Endodermal cell (in vitro differentiated cells): ENCODE results near the gene GRID1. TPM values are rescaled to one million over a fixed set of nuclear protein-coding genes. Genes with fewer than 3 reads are reported as not detected.

Source experiments
- DNase-seq: peaks from one replicate; pipeline ENCODE4 v3.0.0-alpha.2; 2017
- H3K27ac ChIP-seq: 2 replicates; pipeline ENCODE4 v1.5.1; 2013; ENCODE audit warnings: mild to moderate bottlenecking, low read depth, low read length, moderate library complexity
- H3K27me3 ChIP-seq: 2 replicates; pipeline ENCODE4 v1.6.1; 2013; ENCODE audit warnings: mild to moderate bottlenecking, low read length, moderate library complexity; ENCODE audit not compliant: insufficient read depth, control insufficient read depth, poor library complexity, severe bottlenecking
- H3K36me3 ChIP-seq: 2 replicates; pipeline ENCODE4 v1.7.0; 2013; ENCODE audit warnings: mild to moderate bottlenecking, low read length, moderate library complexity; ENCODE audit not compliant: control insufficient read depth, insufficient read depth
- H3K4me1 ChIP-seq: one replicate; pipeline ENCODE4 v1.7.0; 2013; ENCODE audit warnings: low read length; ENCODE audit not compliant: control insufficient read depth, insufficient read depth
- H3K4me3 ChIP-seq: 2 replicates; pipeline ENCODE4 v1.5.1; 2013; ENCODE audit warnings: mild to moderate bottlenecking, low read length, moderate library complexity
- H3K9ac ChIP-seq: 2 replicates; pipeline ENCODE4 v1.6.1; 2013; ENCODE audit warnings: mild to moderate bottlenecking, low read length, moderate library complexity; ENCODE audit not compliant: poor library complexity, severe bottlenecking; ENCODE audit errors: extremely low read depth
- H3K9me3 ChIP-seq: 2 replicates; pipeline ENCODE4 v1.6.1; 2013; ENCODE audit warnings: mild to moderate bottlenecking, low read length, moderate library complexity; ENCODE audit not compliant: control insufficient read depth
- H3K27ac Mint-ChIP-seq: 2 replicates; pipeline ENCODE4 v1.8.0; 2020; ENCODE audit warnings: mixed read lengths
- H3K27me3 Mint-ChIP-seq: 2 replicates; pipeline ENCODE4 v1.8.0; 2021; ENCODE audit warnings: mild to moderate bottlenecking, mixed read lengths; ENCODE audit not compliant: insufficient read depth
- H3K36me3 Mint-ChIP-seq: 2 replicates; pipeline ENCODE4 v1.8.0; 2020; ENCODE audit warnings: low read depth, mixed read lengths
- H3K4me1 Mint-ChIP-seq: 2 replicates; pipeline ENCODE4 v1.8.0; 2020; ENCODE audit warnings: mixed read lengths
- H3K4me3 Mint-ChIP-seq: 2 replicates; pipeline ENCODE4 v1.8.0; 2020; ENCODE audit warnings: mild to moderate bottlenecking, moderate library complexity, mixed read lengths
- H3K9me3 Mint-ChIP-seq: 2 replicates; pipeline ENCODE4 v1.8.0; 2020; ENCODE audit warnings: mild to moderate bottlenecking, mixed read lengths
- CTCF ChIP-seq: fragments of 200-600 bp; sonication (generic); conservative IDR thresholded peaks from 2 replicates; pipeline ENCODE4 v1.5.0; 2021; ENCODE audit warnings: antibody characterized with exemption, mild to moderate bottlenecking
- WGBS, 2 experiments: methylation state at CpG; one replicate each; pipeline versions ENCODE4 v1.1.5 to v1.1.7; 2013; ENCODE audit warnings: missing lambda C conversion rate in 2 of 2, mixed read lengths in 1 of 2; ENCODE audit not compliant: insufficient coverage in 1 of 2, insufficient read length in 1 of 2; 5-methylcytosine and 5-hydroxymethylcytosine counted together
- total RNA-seq, 2 donors: library from RNA; stranded (reverse); fragmentation: NEBNext Ultra II Directional in 1 of 2; extraction: Animal tissue kit (Norgen Biotek cat#: 25700) in 1 of 2; gene quantifications; 2 replicates in 1 of 2; 3 replicates in 1 of 2; pipeline ENCODE4 v1.2.1, GENCODE V29; 2021

GRID1 gene
- total RNA-seq, 2 donors from 2014 or later: 0.13 to 0.53 TPM

- Mint-ChIP-seq H3K27me3 (peaks cover 10% of the 10 kb centered on the region), H3K4me1 (peaks cover 48% of the 10 kb centered on the region), H3K27ac (no peak overlapping the region), H3K4me3 (no peak overlapping the region), H3K9me3 (no peaks in the 10 kb centered on the region), H3K36me3 (no peaks in the 10 kb centered on the region)
- TF ChIP-seq CTCF: no peak
- H3K36me3 ChIP-seq: no peaks in the 10 kb centered on the region
- no peaks in the 10 kb centered on the region for H3K9me3 ChIP-seq
- no peaks in the 10 kb centered on the region for H3K27me3 ChIP-seq
- 88 to 92% methylated on average over 4 to 5 of the region's 5 CpGs for WGBS, 2 experiments
- H3K9ac ChIP-seq: no peak overlapping the region
- peaks cover 22% of the 10 kb centered on the region for H3K4me1 ChIP-seq
- no peak overlapping the region for H3K4me3 ChIP-seq
- no peak overlapping the region for H3K27ac ChIP-seq
- DNase-seq: no peak
These were observed 346.5 kb downstream of the GRID1 start for GRCh38 chr10:86020134-86020533.

- Histone ChIP-seq H3K27ac (no peak overlapping the region), H3K4me1 (peaks cover 14% of the 10 kb centered on the region), H3K4me3 (no peak overlapping the region), H3K9me3 (no peaks in the 10 kb centered on the region), H3K9ac (no peak overlapping the region), H3K27me3 (no peaks in the 10 kb centered on the region), H3K36me3 (no peaks in the 10 kb centered on the region)
- no peak for DNase-seq
- no peaks in the 10 kb centered on the region for H3K36me3 Mint-ChIP-seq
- H3K4me3 Mint-ChIP-seq: no peak overlapping the region
- H3K4me1 Mint-ChIP-seq: peaks cover 39% of the 10 kb centered on the region
- 97 to 100% methylated on average over 4 of the region's 4 CpGs for WGBS, 2 experiments
- no peak overlapping the region for H3K27ac Mint-ChIP-seq
- no peak for TF ChIP-seq CTCF
- H3K9me3 Mint-ChIP-seq: no peaks in the 10 kb centered on the region
- peaks cover 11% of the 10 kb centered on the region for H3K27me3 Mint-ChIP-seq
These were observed 347.5 kb downstream of the GRID1 start for GRCh38 chr10:86019141-86019540.

GRCh38 chr10:86018735-86019058, 347.9 kb downstream of the GRID1 start:
- Histone ChIP-seq H3K9me3 (no peaks in the 10 kb centered on the region), H3K27ac (no peak overlapping the region), H3K4me3 (no peak overlapping the region), H3K27me3 (no peaks in the 10 kb centered on the region), H3K9ac (no peak overlapping the region), H3K36me3 (no peaks in the 10 kb centered on the region), H3K4me1 (peaks cover 14% of the 10 kb centered on the region)
- Mint-ChIP-seq H3K4me3 (no peak overlapping the region), H3K27ac (no peak overlapping the region), H3K36me3 (no peaks in the 10 kb centered on the region), H3K9me3 (no peaks in the 10 kb centered on the region), H3K27me3 (peaks cover 11% of the 10 kb centered on the region), H3K4me1 (peaks cover 35% of the 10 kb centered on the region)
- 96% methylated on average over 1 of the region's 1 CpG; no CpG with 5 or more reads in 1 of the 2 experiments for WGBS, 2 experiments
- no peak for TF ChIP-seq CTCF
- no peak for DNase-seq
